B cell (primary cell): ENCODE results near the gene RRBP1.

Experiments used
- CTCF ChIP-seq: fragments of 200-600 bp; IDR thresholded peaks from one replicate; pipeline ENCODE4 v1.8.0; 2022; ENCODE audit warnings: antibody characterized with exemption, mild to moderate bottlenecking
- EZH2 ChIP-seq: IDR thresholded peaks from 2 replicates; pipeline ENCODE4 v1.6.1; 2012; ENCODE audit warnings: borderline replicate concordance, low read depth, mild to moderate bottlenecking, moderate library complexity, low read length; ENCODE audit not compliant: insufficient read depth, poor library complexity, severe bottlenecking

- no peak for TF ChIP-seq CTCF
- no peak for TF ChIP-seq EZH2
Measured at GRCh38 chr20:17646961-17647301, 35.1 kb downstream of the RRBP1 start.
